ENCODE data around the gene PRPF18.

The PRPF18 gene

DNA sequence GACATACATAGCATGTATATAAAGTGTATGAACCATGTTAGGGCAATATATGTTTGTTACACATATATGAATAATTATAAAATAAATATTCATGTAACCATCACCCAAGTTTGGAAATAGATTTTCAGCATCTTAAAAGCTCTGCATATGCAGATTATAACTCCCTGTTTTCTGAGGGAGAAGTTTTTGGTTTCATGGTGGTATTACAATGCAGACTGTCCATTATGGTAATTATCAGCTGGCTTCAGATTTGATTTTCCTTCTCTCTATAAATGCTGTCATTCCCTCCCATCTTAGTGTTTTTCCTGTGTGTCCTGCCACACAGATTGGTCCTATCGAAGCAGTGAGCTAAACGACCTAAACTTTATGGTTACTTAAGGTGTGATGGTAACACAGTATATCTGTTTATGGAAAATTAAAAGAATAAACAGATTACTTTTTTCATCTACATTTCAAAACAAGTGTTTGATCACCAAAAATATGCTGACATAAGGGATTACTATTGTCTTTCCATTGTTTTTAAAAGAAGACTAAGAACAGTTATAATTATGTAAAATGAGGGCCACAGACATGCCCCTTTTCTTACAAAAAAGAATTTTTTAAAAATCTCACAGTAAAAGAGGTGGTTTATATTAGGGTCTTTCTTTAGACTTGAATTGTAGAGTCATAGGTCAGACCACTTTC is 17.7 kb downstream of the PRPF18 start:
- DNase-seq, result no peak

DNA sequence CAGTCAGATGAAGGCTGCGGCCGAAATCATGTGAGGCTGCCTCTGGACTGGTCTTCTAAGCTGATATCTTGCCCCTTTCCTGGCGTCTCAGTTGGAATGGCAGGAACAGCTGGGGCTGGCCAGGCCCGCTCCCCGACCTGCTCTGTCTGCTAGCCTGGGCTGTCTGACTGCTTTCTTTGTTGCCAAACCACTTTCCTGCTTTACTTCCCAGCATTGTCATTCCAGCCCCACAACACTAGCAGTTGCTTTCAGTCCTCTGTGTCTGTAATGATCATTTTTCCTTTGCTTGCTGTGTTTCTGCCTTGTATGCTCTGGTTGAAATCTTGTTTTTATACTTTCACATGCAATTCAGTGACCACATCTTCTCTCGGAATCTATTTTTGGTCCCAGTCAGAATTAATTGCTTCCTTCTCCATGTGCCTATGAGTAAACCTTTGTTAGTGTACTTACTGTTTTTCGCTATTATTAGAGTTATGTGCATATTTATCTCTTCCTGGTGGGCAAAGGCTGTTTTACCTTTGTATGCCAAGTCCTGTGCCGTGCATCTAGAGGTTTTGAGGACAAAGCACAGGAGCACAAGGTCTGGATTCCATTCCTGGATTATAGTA is 21.6 kb downstream of the PRPF18 start:
- no peak for DNase-seq

DNA sequence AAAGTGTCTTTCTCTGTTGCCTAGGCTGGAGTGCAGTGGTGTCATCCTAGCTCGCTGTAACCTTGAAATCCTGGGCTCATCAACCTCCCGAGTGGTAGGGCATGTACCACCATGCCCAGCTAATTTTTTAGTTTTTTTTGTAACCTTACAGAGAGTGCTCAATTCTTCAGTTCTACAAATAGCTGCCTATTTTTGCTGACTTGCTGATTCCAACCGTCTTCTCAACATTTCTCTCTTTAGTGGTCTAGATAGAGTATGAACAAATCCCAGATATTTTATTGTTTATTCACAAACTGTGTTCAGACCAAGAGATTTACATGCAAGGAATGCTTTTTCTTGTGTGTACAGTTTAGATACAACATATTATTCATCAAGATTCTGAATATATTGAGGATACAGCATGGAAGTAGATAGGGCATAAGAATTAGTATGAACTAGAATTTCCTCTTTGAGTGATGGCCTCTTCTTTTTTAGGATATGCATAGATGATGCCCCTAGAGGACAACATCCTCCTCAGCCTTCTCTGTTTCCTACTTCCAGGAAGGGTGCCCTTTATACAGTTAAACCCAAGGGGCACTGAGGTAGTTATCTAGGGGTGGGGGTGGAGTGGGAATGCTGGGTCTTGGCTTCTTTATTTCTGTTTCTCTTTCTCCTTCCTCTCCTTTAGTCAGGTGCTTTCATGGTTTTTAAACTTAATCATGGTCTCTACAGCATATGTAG is 26.0 kb downstream of the PRPF18 start:
- DNase-seq, result no peak

DNA sequence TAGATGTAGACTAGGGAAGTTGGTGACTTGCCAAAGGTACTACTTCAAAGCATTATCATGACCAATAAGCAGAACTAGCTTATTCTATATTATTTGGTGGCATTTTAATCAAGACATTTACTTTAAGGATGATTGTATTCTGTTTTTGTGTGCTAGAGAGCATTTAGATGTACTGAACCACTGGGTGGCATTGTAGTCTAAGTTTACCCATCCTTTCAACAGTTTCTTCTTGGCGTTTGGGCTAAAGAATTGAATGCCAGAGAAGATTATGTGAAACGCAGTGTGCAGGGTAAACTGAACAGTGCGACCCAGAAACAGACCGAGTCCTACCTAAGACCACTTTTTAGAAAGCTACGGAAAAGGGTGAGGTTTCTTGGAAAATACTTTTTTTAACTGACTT is 26.8 kb downstream of the PRPF18 start:
- DNase-seq, result no peak

DNA sequence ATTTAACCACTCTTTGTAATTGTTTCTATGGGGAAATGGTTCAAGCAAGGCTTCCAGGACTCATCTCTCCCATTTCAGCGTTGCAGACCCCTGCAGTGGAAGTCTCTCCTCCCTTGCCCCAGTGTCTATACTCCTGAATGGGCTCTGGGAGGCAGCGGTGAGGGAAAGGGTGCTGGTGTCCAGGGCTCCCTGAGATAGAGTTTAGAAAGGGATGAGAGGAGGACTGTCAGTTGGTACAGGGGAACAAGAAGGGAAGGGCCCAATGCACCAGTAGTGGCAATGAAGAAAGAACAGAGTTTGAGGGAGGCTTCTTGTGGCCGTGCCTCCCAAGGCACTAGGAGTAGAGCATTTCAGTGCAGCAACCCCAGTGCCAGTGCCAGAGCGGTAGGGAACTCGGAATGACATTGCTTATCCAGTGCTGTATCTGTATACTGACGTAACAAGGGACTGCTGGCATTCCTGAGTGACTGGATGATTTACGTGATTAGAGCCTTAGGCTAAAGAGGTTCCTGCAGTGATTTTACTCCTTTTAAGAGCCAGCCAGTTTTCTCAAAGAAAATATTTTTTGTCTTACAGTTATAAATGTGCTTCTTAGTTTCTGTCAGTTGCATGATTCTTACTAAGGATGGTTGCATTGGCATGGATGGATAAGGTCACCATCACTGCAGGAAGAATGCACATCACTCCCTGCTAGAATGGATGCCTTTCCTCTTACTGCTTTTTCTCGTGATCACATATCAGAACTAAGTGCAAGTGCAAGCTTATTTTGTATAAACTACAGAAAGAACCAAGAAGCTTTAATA is 28.0 kb downstream of the PRPF18 start:
- no peak for DNase-seq

DNA sequence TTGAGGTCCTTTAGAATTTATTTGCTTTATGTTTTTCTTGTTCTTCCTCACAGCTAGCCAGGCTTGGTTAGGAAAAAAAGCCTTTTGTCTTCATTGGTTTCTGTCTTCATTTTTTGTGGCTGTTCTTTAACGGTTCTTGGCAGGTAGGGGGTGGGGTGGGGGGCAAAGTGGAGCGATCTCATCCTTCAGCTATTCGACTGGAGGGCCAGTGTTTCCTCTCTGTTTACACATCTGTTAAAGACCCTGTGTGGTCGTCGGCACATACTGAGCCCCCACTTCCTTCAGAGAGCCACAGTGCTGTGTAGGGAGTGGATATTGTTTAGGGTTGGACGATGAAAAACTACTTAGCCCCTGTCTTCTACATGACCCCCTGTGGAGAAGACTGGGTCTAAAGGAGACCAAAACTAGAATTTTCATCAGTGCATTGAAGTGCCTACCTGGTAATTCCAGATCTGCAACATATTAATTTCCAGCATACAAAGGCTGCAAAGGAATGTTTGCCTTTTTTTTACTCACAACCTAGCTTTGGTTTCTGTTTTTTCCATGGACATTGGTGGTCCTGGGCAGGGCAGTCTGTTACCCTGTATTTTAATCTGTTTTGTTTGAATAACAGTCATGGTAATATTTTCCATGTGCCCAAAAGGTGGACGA is 29.0 kb downstream of the PRPF18 start:
- no peak for DNase-seq

DNA sequence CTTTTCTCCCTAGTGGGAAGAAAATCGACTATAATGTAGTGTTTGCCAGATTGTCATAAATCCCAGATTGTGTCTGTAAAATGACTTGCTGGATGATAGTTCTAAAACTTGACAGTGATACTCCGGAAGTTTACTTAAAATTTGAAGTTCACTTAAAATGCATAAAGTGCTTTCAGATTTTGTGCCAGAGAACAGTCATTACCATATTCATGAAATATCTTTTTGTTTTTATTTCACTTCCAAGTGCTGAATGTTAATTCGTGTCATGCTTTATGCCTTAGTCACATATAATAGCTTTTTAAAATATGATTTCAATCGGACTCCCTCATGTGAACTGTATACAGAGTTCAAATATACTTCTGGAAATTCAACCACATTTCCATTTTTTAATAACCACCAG is 30.4 kb downstream of the PRPF18 start:
- DNase-seq, result no peak

DNA sequence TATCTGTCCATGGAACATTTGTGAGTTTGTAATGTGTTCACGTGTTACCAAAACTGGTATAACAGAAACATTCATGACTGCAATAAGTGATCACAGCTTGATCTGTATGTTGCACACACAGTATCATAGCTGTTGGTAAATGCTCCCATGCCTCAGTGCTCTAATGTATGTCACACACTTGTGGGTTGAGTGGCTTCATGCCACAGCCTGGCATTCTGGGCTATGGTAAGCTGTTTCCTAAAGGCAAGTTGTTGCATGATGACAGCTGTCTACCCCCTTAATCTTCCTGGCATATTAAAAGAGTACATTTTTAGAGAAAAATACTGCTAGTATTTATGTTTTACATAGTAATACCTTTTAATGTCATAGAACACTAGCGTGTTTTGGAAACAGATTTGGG is 35.2 kb downstream of the PRPF18 start:
- no peak for DNase-seq

DNA sequence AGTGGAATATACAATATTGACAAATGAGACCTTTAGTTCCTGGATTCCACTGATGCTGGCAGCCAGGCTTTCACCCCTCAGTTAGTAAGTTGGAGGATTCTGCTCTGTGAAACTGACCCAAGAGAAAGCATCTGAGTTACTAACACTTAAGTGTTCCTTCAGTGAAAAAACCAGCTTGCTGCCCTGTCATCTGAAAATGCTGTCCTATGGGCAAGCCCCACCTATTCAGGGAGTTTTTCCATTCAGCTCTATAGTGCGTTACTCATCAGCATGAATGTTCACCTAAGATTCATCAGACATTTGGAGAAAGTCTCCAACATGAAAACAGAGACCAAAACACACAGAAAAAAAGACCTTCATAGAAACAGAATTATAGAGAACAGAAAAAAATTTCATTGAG is 37.9 kb downstream of the PRPF18 start:
- no peak for DNase-seq

DNA sequence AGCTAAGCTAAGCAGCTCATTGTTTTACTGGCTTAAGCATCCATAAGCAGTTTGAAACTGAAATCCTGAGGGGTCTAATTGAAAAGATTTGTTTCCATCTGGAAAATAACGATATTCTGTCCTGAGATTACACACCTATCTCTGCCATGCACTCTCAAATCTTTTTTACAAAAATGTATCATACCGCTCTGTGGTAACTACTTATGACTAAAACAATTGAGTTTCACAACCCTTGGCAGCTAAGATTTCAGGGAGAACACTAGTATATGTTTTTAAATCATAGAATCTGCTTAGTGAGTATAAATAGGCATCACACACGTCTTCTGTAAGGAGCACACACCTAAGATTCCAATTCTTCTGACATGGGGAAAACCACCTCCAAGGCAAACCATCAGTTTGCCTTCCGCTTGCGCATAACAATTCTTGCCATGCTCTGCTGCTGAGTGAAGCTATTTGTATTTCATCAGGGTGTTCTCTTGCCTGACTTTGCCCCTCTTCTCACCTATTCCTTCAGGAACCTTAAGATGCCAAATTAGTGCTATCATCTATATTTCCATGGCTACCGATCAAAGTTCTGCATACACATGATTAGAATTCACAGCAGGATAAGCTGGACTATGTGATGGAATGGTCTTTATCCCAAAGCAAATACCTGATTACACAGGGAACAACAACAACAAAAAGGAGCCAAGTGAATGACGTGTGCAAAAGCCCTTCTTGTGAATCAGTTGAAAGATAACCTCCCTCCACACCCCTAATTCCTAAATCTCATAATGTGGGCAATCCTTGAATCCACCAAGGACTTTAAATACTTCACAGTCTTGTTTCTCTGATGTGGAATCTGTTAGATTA is 40.9 kb downstream of the PRPF18 start:
- DNase-seq, result no peak

DNA sequence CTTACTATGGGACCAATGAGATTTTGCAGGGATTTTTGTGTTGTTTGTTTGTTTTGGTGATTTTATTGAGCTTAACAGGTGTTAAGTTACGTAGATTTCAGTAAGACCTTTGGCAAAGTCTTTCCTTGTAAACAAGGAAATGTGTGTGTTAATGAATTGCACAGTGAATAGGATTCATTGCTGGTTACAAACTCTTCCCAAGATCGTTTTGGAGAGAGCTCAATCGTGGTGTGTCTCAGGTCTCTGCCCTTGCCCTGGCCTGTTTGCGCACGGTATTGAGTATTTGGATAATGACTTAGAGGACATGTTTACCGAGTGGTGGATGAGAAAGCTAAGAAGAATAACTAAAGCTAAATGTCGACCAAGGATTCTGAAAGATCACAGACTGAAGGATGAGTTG is 41.9 kb downstream of the PRPF18 start:
- no peak for DNase-seq

DNA sequence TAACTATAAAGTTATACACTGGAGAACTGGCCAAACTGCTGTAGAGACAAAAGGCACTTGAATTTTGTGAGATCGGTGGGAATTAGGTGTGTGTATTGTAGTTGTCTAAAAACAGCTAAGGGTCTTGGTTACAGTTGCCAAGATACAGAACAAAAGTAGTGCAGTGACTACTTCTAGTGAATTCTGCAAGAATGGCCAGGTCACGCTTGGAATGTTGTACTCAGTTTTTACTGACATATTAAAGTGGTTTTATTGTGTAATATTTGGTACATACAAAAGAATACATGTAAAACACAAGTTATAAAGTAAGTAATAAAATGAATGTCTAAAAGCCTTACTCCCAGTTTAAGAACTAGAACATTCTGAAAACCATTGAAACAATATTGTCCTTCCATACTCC is 42.4 kb downstream of the PRPF18 start:
- no peak for DNase-seq

DNA sequence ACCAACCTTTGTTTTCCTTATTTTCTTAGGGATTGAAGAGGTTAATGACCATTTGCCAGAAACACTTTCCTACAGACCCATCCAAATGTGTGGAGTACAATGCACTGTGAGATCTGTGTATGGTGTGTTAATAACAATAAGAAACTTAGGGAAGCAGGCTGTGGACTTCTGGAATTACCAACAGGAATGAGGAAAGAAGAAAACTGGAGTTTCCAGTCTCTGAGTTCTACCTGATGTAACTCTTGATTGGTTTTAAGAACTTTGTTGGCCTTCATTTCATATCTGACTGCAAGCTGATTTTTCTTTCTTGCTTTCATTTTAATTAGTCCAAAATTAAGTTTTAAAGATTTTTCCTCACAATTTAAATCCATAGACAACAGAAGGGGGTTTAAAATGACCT is 43.5 kb downstream of the PRPF18 start:
- no peak for DNase-seq

DNA sequence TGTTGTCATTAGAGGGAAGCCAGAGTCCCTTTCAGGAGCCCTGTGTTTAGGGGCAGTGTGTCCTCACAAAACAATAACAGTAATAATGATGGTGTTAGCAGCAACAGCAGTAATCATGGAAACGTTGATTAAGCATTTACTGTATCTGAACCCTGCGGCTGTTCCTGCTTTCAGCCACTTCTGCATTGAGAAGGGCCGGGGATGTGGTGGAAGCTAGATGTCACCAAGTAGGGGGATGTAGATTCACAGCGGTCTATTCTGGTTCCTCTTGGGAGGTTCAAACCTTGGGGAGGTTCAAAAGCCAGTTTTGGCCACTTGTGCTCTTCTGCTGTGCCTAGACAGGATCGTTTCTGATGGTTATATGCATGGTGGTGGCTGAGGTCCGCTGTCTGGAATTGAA is 44.8 kb downstream of the PRPF18 start:
- no peak for DNase-seq

DNA sequence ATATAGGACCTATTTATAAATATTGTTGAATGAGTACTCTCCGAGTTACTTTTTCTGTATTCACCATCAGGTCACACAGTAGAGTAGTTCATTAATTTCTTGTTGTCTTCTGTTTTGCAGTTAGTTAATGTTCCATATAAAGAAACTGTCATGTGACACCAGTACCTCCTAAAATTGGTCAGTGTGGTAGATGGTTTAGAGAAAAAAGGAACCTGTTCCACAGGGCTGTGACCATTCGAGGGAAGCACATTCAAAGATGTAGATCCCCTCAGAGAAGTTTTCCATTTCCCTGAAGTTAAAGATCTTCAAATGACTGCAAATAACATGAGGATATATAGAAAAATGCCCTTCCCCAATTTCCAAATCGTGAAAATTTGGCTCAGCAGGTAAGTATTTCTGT is 45.7 kb downstream of the PRPF18 start:
- no peak for DNase-seq

DNA sequence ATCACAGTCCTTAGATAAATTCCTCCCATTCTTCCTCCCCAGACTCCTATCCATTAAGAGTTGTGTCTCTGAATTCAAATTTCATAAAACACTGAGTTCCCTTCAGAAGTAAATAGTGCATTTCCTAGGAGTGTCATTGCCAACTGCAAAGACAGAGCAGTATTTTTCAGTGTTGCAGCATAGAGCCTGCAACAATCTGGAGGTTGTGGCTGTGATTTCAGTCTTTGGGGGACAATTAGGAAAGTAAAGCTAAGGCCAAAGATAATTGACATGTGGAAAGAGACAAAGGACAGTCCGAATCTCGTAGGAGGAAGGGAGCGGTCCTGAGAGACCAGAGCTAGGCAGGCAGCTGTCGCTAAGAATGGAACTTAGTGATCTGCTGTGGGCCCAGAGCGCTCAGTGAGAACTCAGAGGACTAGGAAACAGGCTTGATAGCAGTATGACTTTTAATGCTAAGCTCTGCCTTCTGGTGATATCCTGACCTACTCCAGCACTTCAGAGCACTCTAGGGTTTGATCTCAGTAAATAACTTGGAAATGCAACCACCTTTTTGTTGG is 46.2 kb downstream of the PRPF18 start:
- no peak for DNase-seq

DNA sequence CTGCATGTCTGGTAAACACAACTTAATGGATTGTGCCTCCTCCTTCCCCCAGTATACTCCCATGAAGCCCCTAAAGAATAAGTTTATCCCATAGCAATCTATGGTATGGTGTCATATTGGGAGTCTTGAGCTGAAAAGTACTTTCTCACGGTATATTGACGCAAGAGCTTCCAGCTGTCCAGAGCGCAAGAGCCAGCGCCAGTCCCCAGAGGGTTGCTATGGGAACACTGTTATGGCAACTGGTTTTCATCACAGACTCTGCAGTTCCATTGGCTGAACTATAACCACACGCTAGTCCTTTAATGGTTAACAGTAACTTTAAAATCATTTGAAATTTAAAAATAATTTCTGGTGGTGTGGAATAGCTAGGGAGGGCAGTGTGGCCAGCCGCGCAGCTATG is 46.9 kb downstream of the PRPF18 start:
- no peak for DNase-seq

DNA sequence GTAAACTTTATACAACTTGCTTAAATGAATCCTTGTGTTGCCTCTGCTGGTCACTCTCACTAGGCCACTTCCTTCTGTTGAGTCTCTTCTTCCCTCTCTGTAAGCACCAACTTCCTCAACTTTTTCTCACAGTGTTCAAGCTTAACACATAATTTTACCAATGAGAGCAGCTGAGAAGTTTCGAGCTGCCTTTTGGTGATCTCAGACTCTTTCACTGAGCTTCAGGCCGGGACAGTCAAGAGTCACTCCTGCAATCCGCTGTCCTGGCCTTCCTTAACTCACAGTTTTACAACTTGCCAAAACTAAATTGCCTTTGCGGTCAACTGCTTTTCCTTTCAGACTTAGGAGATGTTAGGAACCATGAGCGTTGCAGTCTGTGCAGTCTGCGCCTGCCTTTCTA is 47.4 kb downstream of the PRPF18 start:
- DNase-seq, result no peak

DNA sequence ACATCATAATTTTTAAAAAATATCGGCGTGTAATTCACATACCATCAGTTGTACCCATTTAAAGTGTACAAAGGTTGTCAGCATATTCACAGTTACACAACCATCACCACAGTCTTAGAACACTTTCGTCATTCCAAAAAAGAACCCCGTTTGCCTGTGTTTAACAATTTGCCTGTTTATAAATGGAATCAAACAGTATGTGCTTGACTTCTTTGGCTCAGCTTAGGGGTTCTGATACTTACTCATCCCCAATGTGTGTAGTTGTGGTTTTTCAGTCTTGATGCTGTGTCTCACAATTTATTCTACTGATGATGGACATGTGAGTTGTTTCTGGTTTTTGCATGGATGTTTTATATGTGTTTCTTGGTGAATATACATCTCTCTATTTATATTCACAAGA is 50.0 kb downstream of the PRPF18 start:
- DNase-seq, result no peak

DNA sequence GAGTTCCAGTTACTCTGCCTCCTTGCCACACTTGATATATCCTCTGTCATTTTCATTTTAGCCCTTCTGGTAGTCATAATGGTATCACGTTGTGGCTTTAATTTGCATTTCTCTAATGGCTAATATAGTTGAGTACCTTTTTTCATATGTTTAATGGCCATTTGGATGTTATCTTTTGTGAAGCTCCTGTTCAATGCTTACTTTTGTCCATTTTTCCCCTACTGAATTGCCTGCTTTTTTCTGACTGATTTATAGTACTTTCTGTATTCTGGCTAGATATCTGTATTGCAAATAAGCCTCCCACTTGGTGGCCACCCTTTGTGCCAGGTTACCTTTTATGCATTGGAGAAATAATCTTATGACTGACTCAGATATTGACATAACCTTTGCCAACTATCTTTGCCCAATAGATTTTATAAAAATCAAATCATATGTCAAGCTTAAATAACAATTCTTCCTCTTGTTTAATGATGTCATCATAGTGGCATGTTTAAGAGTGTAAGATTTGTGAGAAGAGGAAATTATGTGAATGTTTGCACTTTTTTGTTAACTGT is 50.6 kb downstream of the PRPF18 start:
- no peak for DNase-seq

DNA sequence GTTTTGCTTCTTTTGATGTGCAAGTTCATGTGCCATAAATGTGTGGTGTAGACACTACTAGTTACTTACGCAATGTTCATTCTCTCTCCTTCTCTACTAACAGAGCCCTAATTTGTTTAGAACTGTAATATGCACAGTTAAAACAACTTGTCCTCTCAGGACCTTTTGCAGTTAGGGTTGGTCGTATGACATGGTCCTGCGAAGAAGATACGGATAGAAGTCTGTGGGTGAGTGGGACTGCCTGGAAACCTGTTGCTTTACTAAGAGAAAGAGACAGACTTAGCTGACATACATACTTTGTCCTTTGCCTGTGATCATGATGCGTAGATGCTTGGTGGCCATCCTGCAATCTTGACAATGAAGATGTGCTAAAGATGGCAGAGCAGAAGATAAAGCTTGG is 51.1 kb downstream of the PRPF18 start:
- DNase-seq, result no peak

DNA sequence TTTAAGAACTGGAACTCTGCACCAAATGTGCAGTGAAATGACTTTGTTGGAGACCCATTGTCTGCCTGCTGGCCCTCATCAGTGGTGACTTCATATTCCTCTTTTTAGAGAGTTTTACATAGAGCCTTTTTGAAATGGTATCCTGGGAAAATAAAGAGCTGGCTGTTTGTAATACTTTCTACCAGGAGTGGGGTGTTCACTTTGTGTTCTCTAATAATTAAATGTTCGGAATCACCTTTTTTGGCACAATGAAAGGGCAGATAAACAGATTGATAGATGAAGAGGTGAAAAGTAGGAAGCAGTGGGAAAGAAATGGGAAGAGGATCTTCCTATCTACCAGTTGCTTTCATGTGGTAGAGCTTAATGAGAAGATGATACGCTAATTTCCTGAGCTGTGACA is 55.5 kb downstream of the PRPF18 start:
- DNase-seq, result no peak
